Measurements from ENCODE around the gene SLC19A1.

The SLC19A1 gene

GRCh38 chr21:45515241-45516061 is 26.8 kb downstream of the SLC19A1 start:
- no peak for DNase-seq

GRCh38 chr21:45514311-45515021 is 27.8 kb downstream of the SLC19A1 start:
- DNase-seq: no peak

GRCh38 chr21:45513741-45514310 is 28.4 kb downstream of the SLC19A1 start:
- no peak for DNase-seq

GRCh38 chr21:45513003-45513717 is 29.1 kb downstream of the SLC19A1 start:
- no peak for DNase-seq

- no peak for DNase-seq
Measured at GRCh38 chr21:45512626-45513002, 29.6 kb downstream of the SLC19A1 start.

GRCh38 chr21:45511661-45512431 is 30.4 kb downstream of the SLC19A1 start:
- DNase-seq: no peak

- no peak for DNase-seq
Measured at GRCh38 chr21:45511007-45511406, 31.2 kb downstream of the SLC19A1 start.

GRCh38 chr21:45510466-45510955 is 31.7 kb downstream of the SLC19A1 start:
- DNase-seq: no peak

- DNase-seq: no peak
Measured at GRCh38 chr21:45509566-45510465, 32.4 kb downstream of the SLC19A1 start.

- no peak for DNase-seq
Measured at GRCh38 chr21:45508607-45509565, 33.4 kb downstream of the SLC19A1 start.

- no peak for DNase-seq
Measured at GRCh38 chr21:45507888-45508508, 34.2 kb downstream of the SLC19A1 start.

- no peak for DNase-seq
Measured at GRCh38 chr21:45507523-45507875, 34.7 kb downstream of the SLC19A1 start.

GRCh38 chr21:45506836-45507522 is 35.3 kb downstream of the SLC19A1 start:
- DNase-seq: no peak

GRCh38 chr21:45506241-45506817 is 35.9 kb downstream of the SLC19A1 start:
- DNase-seq: no peak

- DNase-seq: no peak
Measured at GRCh38 chr21:45505416-45506021, 36.7 kb downstream of the SLC19A1 start.

GRCh38 chr21:45504516-45505415 is 37.5 kb downstream of the SLC19A1 start:
- no peak for DNase-seq

GRCh38 chr21:45504021-45504515 is 38.2 kb downstream of the SLC19A1 start:
- DNase-seq: no peak

All from activated gamma-delta T cell treated with Interleukin-2 at 50 U/mL for 16 hours (primary cell).